GM21360 (cell line): Measurements from ENCODE around the gene POLD4.

Experiments
- ATAC-seq: cut with Tn5 transposase; IDR thresholded peaks from one replicate; pipeline ENCODE4 v1.9.1; 2021; ENCODE audit warnings: mild to moderate bottlenecking, moderate library complexity; ENCODE audit not compliant: unreplicated experiment

POLD4 gene

GRCh38 chr11:67371911-67372320 lies 18.6 kb upstream of the POLD4 start:
- ATAC-seq = no peak

DNA sequence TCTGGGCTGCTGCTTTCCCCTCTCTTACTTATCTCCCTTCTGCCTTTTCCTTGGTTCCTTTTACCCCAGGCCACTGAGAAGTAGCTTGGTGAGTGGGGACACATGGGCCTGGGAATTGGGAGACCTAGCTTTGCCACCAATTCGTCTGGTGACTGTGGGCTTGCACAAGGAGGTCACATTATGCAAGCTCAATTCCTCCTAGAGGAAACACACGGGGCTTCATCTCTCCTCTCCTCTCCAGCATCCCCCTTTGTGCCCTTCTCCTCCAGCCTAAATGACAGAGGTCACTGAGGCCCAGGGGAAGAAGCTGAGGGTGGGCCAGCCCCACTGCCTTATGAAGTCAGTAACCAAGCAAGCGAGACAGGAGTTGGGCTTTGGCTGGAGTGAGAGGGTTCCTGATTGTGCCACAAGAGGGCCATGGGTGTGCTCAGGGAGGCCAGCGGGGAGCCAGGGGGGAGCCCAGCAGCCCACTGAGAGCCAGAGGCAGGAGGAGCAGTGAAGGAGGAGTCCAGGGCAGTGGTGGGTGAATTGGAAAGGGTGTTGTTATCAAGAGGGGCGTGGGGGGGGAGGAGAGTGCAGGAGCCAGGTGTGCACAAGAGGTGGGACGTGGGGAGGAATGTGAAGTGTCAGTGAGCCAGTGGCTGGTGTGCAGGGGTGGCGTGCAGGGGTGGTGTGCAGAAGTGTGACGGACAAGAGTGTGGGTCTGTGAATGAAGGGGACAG lies 18.0 kb upstream of the POLD4 start:
- ATAC-seq = no peak

DNA sequence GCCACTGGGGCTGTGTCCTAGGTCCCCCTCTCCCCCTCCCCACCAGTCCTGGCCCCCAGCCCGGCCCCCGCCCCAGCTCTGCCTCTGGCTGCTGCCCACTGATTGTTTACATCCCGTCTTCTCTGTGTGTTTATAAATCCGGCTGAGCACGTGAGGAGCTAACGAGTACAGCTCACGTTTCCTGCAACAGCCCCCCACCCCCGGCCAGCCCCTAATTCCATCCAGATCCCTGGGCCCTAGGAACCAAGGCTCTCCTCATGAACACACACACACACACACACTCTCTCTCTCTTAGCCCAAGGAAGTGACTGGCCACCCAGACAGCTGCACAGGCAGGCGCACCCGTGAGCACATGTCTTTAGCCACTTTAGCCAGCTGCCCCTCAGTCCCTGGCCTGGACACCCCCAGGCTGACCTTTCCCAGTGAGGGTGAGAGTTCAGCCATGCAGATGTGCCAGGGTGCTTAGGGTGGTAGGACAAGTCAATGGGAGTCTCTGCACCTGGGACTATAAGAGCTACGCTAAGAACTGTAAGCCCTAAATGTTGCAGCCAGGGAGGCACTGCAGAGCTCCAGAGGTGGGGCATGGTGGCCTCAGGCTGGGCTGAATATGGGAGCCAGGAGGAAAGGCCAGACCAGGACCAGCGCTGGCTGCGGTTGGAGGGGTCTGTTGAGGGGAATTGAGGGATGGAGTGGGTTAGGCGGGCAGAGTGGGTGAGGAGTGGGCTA lies 17.2 kb upstream of the POLD4 start:
- no peak for ATAC-seq

DNA sequence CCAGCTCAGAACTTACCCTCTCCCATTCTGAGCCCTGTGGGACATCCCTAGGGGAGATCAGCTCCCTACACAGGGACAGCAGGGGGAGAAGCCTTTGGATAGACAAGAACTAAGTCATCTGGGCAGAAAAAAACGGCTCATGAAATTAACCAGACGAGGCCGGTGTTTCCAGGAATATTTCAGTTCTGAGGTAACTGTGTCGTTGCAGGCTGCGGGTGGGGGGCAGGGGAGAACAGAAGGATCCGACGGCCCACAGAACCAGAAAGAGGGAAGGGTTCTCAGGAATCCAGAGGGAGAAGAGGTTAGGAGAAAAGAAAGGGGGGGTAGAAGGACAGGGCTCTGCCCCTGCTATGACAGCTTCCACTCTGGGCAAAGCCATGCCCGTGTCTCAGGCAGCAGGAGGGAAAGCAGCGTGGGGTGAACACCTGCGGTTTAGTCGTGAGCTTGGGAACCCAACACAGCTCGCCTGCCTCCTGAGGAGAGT lies 16.5 kb upstream of the POLD4 start:
- no peak for ATAC-seq

- ATAC-seq = no peak
Measured at GRCh38 chr11:67369275-67369674, 15.9 kb upstream of the POLD4 start.

GRCh38 chr11:67368621-67369020 lies 15.3 kb upstream of the POLD4 start:
- no peak for ATAC-seq

- ATAC-seq = no peak
Measured at GRCh38 chr11:67367761-67368227, 14.4 kb upstream of the POLD4 start.

DNA sequence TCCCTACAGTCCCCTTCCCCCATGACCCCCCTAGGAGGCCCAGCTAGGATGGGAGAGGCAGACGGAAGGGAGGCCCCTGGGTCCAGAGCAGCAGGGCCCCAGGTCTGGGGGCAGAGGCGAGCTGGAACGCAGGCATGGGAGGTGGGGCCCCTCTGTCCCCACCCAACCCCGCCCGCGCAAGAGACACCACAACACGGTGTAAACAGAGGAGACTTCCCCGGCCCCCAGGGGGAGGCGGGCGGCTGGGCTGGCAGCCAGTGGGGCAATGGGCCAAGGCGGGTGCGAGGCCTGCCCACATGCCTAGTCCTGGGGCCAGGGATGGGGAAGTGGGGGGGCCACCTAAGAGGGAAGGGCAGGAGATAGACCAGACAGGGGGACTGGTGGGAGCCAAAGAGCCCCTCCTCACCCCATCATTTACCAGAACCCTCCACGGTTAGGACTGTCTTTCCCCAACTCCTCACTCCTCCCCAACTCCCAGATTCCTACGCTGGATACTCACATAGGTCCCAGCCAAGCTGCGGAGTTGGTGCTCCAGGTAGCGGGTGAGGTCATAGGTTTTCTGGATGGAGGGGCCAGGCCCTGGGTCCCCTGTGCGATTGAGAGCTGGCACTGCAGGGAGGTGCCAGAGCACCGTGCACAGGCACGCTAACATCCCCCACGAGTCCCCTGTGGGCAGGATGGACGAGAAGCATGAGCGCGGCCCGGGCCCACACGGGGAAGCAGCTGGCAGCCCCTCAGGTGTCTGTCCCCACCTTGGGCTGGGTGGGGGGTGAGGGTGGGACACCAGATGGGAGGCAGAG lies 13.8 kb upstream of the POLD4 start:
- ATAC-seq = no peak

GRCh38 chr11:67366546-67366945 lies 13.2 kb upstream of the POLD4 start:
- ATAC-seq = no peak

GRCh38 chr11:67365736-67366444 lies 12.5 kb upstream of the POLD4 start:
- no peak for ATAC-seq

DNA sequence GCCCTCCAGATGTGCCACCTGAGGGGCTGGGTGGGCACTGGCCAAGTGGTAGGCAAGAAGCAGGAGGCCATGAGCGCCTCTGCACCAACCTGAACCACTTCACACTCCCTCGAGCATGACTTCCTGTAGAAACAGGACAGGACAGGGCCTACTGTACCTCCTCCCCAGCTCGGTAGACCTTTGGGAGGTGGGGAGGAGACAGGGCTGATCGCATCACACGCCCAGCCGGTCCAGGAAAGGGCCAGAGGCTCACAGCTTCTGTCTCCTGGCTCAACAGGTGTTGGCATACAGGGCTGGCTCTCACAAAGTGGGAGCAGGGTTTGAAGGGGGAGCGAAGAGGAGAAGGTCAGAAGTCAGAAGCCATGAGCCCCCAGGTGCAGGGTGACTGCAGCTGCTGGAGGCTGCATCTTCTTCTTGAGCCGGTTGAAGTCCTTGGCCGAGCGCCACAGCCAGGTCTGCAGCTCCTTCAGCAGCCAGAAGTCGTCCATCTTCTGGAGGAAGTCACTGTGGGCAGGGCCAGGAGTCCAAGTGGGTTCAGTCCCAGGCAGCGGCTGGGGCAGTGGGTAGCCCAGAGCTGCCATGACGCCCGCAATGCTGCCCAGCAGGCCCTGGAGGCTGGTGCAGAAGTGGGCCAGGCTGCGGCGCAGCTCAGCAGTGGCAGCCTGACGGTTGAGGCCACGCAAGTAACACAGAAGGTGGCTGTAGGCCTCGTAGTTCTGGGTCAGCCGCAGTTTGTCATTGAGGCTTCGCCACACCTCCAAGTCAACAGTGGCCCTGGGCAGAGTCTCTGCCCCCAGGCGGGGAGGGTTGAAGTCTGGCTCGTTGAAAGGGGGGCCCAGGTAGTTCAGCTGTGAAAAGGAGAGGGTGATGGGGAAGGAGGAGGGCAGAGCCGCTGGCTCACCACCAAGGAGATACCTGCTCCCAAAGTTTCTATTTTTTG lies 11.7 kb upstream of the POLD4 start:
- ATAC-seq = no peak

- ATAC-seq = no peak
Measured at GRCh38 chr11:67364169-67364568, 10.8 kb upstream of the POLD4 start.

GRCh38 chr11:67357831-67358670 lies 4.7 kb upstream of the POLD4 start:
- ATAC-seq = no peak

- no peak for ATAC-seq
Measured at GRCh38 chr11:67356864-67357561, 3.7 kb upstream of the POLD4 start.

- no peak for ATAC-seq
Measured at GRCh38 chr11:67356387-67356863, 3.1 kb upstream of the POLD4 start.

- no peak for ATAC-seq
Measured at GRCh38 chr11:67355794-67356386, 2.5 kb upstream of the POLD4 start.

DNA sequence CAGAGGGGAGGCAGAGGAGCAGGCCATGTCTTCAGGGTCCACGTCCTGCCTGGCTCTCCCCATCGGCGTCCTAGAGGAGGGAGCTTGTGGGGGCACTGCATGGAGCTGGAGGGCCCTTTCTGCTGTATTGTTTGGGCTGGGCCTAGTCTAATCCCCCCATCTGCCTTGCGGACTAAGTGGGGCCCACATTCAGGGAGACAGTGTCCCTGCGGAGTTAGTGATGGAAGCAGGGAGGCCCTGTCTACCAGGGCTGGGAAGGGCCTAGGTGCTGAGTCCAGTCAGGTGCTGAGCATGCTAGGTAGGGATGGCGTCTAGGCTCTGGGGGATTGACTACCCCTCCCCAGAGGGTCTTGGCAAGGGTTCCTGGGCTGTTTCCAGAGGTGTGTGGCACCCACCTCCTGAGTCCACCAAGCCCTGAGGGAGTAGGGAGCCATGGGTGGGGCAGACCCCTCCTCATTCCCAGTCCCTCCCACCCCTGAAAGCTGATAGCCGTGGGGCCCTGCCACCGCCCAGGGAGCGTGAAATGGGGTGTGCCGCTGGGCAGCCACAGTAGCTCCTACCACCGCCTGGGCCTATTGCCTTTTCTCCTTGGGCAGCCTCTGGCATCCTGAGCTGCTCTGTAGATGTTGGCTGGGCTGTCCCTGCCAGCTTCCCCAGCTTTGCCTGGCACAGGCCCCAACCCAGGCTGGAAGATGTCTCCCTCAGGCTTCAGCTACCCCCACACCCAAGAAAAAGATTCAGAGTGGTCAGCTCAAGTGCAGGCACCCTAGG lies 1.9 kb upstream of the POLD4 start:
- no peak for ATAC-seq
